Glutamatergic neuron (in vitro differentiated cells): Measurements from ENCODE around the gene PLEKHG7. TPM values are rescaled to one million over a fixed set of nuclear protein-coding genes. Genes with fewer than 3 reads are reported as not detected.

ENCODE experiments used
- DNase-seq: peaks from one replicate; pipeline ENCODE4 v3.0.0; 2022
- H3K27ac Mint-ChIP-seq: one replicate; pipeline ENCODE4 v1.8.0; 2020; ENCODE audit warnings: mild to moderate bottlenecking, mixed read lengths, inconsistent platforms; ENCODE audit not compliant: unreplicated experiment
- H3K27me3 Mint-ChIP-seq: one replicate; pipeline ENCODE4 v1.8.0; 2020; ENCODE audit warnings: mild to moderate bottlenecking, moderate library complexity, mixed read lengths, inconsistent platforms; ENCODE audit not compliant: unreplicated experiment
- H3K36me3 Mint-ChIP-seq: one replicate; pipeline ENCODE4 v1.8.0; 2020; ENCODE audit warnings: mild to moderate bottlenecking, mixed read lengths, inconsistent platforms; ENCODE audit not compliant: unreplicated experiment
- H3K4me1 Mint-ChIP-seq: one replicate; pipeline ENCODE4 v1.8.0; 2020; ENCODE audit warnings: mild to moderate bottlenecking, low read depth, mixed read lengths, inconsistent platforms; ENCODE audit not compliant: unreplicated experiment
- H3K4me3 Mint-ChIP-seq: one replicate; pipeline ENCODE4 v1.8.0; 2020; ENCODE audit warnings: mild to moderate bottlenecking, mixed read lengths, inconsistent platforms; ENCODE audit not compliant: unreplicated experiment
- H3K9me3 Mint-ChIP-seq: one replicate; pipeline ENCODE4 v1.8.0; 2020; ENCODE audit warnings: mild to moderate bottlenecking, moderate library complexity, mixed read lengths, inconsistent platforms; ENCODE audit not compliant: unreplicated experiment
- CTCF ChIP-seq: fragments of 200-600 bp; sonication (generic); IDR thresholded peaks from one replicate; pipeline ENCODE4 v1.5.0; 2021; ENCODE audit not compliant: partially characterized antibody, unreplicated experiment
- total RNA-seq: library from RNA; stranded (reverse); fragmentation: NEBNext Ultra II Directional; extraction: Animal tissue kit (Norgen Biotek cat#: 25700); gene quantifications from one replicate; pipeline ENCODE4 v1.2.1, GENCODE V29; 2021; ENCODE audit not compliant: unreplicated experiment

The PLEKHG7 gene
- total RNA-seq, 1 donor from 2014 or later = not detected

- H3K4me1 Mint-ChIP-seq = peaks cover 2% of the 10 kb centered on the region
- H3K27ac Mint-ChIP-seq = no peak overlapping the region
- no peaks in the 10 kb centered on the region for H3K9me3 Mint-ChIP-seq
- H3K27me3 Mint-ChIP-seq = no peaks in the 10 kb centered on the region
- no peak for DNase-seq
- H3K36me3 Mint-ChIP-seq = no peaks in the 10 kb centered on the region
- H3K4me3 Mint-ChIP-seq = no peak overlapping the region
- TF ChIP-seq CTCF = no peak
Observed at GRCh38 chr12:92719674-92720073, 16.9 kb downstream of the PLEKHG7 start.

- peaks cover 2% of the 10 kb centered on the region for H3K4me1 Mint-ChIP-seq
- no peaks in the 10 kb centered on the region for H3K36me3 Mint-ChIP-seq
- no peak overlapping the region for H3K27ac Mint-ChIP-seq
- no peak for DNase-seq
- no peaks in the 10 kb centered on the region for H3K27me3 Mint-ChIP-seq
- H3K4me3 Mint-ChIP-seq = no peak overlapping the region
- no peak for TF ChIP-seq CTCF
- no peaks in the 10 kb centered on the region for H3K9me3 Mint-ChIP-seq
Observed at GRCh38 chr12:92721130-92721529, 18.3 kb downstream of the PLEKHG7 start.

GRCh38 chr12:92721656-92722055, 18.9 kb downstream of the PLEKHG7 start:
- Mint-ChIP-seq H3K27me3 (no peaks in the 10 kb centered on the region), H3K4me1 (peaks cover 2% of the 10 kb centered on the region), H3K27ac (no peak overlapping the region), H3K9me3 (no peaks in the 10 kb centered on the region), H3K4me3 (no peak overlapping the region), H3K36me3 (no peaks in the 10 kb centered on the region)
- TF ChIP-seq CTCF = no peak
- DNase-seq = no peak

GRCh38 chr12:92722897-92723296, 20.1 kb downstream of the PLEKHG7 start:
- no peak for TF ChIP-seq CTCF
- Mint-ChIP-seq H3K4me1 (peaks cover 2% of the 10 kb centered on the region), H3K27ac (no peak overlapping the region), H3K4me3 (no peak overlapping the region), H3K27me3 (no peaks in the 10 kb centered on the region), H3K36me3 (no peaks in the 10 kb centered on the region), H3K9me3 (no peaks in the 10 kb centered on the region)
- no peak for DNase-seq

GRCh38 chr12:92726850-92727249, 24.1 kb downstream of the PLEKHG7 start:
- no peak for TF ChIP-seq CTCF
- Mint-ChIP-seq H3K36me3 (no peaks in the 10 kb centered on the region), H3K4me1 (peaks cover 2% of the 10 kb centered on the region)

More at GRCh38 chr12:92726850-92727249, 24.1 kb downstream of the PLEKHG7 start:
- no peak overlapping the region for H3K4me3 Mint-ChIP-seq
- no peaks in the 10 kb centered on the region for H3K27me3 Mint-ChIP-seq
- no peak for DNase-seq
- H3K9me3 Mint-ChIP-seq = no peaks in the 10 kb centered on the region
- no peak overlapping the region for H3K27ac Mint-ChIP-seq
